ENCODE measurements around the gene ZYX. TPM values are rescaled to one million over a fixed set of nuclear protein-coding genes. Genes with fewer than 3 reads are reported as not detected.

The ZYX gene
- total RNA-seq, 4 donors from 2014 or later: 111 to 389 (median 146) TPM

DNA sequence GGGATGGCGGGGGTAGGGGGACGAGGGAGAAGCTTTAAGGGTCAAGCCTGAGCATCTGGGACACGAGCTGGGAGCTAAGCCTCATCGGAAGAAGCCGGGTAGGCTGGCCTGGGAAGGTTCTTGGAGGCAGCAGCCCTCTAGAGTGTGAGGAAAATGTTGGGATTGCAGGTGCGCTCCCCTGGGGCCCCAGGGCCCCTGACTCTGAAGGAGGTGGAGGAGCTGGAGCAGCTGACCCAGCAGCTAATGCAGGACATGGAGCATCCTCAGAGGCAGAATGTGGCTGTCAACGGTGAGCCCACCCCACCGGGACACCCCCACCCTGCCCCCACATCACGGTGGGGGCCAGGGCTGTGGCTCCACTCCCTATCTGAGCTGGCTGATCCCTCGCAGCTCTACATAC lies 6.9 kb downstream of the ZYX start:
- peaks cover 0 to 44% of the 10 kb centered on the region in 2 donors for H3K36me3 ChIP-seq
- peak overlapping the region in 3 of 4 donors; percentile 99 to 100 (median 99) for H3K27ac ChIP-seq

DNA sequence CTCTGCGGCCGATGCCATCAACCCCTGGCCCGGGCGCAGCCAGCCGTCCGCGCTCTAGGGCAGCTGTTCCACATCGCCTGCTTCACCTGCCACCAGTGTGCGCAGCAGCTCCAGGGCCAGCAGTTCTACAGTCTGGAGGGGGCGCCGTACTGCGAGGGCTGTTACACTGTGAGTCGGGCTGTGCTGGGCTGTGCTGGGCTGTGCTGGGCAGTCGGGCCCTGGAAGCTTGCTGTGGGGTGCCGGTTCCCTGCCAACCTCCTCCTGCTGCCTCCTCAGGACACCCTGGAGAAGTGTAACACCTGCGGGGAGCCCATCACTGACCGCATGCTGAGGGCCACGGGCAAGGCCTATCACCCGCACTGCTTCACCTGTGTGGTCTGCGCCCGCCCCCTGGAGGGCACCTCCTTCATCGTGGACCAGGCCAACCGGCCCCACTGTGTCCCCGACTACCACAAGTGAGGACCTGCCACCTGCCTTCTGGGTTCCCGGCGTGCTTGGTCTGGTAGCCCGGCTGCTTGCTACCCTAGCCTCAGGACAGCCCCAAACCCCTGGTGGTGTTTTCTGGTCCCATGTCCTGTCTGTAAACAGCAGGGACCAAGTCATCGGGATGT lies 7.5 kb downstream of the ZYX start:
- ATAC-seq: no peak
- 62% methylated on average over 7 of the region's 28 CpGs; no CpG with 5 or more reads in 1 of the 2 donors for WGBS, 2 donors (ENCODE audit: low coverage in 1 of 2)
- Histone ChIP-seq H3K9me3 (no peaks in the 10 kb centered on the region), H3K27ac (peak overlapping the region; percentile 1 to 100 (median 99)), H3K4me1 (peaks cover 3 to 100% (median 80%) of the 10 kb centered on the region in 3 donors), H3K27me3 (no peaks in the 10 kb centered on the region), H3K4me3 (no peak overlapping the region), H3K36me3 (peaks cover 0 to 44% of the 10 kb centered on the region in 2 donors)
- TF ChIP-seq POLR2AphosphoS5 (IDR thresholded peaks at IDR 0.05) (peak; percentile 14), POLR2A (IDR thresholded peaks at IDR 0.05) (no peak)

More for the DNA sequence above, 6.9 kb downstream of the ZYX start:
- peaks cover 3 to 100% (median 80%) of the 10 kb centered on the region in 3 donors for H3K4me1 ChIP-seq
- no peaks in the 10 kb centered on the region for H3K27me3 ChIP-seq
- no peaks in the 10 kb centered on the region for H3K9me3 ChIP-seq
- H3K4me3 ChIP-seq: no peak overlapping the region
- ATAC-seq: no peak
- TF ChIP-seq POLR2A (IDR thresholded peaks at IDR 0.05) (no peak), POLR2AphosphoS5 (IDR thresholded peaks at IDR 0.05) (no peak), EP300 (IDR thresholded peaks at IDR 0.05) (no peak)
- TF ChIP-seq, protein P1, sequence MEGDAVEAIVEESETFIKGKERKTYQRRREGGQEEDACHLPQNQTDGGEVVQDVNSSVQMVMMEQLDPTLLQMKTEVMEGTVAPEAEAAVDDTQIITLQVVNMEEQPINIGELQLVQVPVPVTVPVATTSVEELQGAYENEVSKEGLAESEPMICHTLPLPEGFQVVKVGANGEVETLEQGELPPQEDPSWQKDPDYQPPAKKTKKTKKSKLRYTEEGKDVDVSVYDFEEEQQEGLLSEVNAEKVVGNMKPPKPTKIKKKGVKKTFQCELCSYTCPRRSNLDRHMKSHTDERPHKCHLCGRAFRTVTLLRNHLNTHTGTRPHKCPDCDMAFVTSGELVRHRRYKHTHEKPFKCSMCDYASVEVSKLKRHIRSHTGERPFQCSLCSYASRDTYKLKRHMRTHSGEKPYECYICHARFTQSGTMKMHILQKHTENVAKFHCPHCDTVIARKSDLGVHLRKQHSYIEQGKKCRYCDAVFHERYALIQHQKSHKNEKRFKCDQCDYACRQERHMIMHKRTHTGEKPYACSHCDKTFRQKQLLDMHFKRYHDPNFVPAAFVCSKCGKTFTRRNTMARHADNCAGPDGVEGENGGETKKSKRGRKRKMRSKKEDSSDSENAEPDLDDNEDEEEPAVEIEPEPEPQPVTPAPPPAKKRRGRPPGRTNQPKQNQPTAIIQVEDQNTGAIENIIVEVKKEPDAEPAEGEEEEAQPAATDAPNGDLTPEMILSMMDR (IDR thresholded peaks at IDR 0.05): no peak
- 73% methylated on average over 2 of the region's 10 CpGs; no CpG with 5 or more reads in 1 of the 2 donors for WGBS, 2 donors (ENCODE audit: low coverage in 1 of 2)

DNA sequence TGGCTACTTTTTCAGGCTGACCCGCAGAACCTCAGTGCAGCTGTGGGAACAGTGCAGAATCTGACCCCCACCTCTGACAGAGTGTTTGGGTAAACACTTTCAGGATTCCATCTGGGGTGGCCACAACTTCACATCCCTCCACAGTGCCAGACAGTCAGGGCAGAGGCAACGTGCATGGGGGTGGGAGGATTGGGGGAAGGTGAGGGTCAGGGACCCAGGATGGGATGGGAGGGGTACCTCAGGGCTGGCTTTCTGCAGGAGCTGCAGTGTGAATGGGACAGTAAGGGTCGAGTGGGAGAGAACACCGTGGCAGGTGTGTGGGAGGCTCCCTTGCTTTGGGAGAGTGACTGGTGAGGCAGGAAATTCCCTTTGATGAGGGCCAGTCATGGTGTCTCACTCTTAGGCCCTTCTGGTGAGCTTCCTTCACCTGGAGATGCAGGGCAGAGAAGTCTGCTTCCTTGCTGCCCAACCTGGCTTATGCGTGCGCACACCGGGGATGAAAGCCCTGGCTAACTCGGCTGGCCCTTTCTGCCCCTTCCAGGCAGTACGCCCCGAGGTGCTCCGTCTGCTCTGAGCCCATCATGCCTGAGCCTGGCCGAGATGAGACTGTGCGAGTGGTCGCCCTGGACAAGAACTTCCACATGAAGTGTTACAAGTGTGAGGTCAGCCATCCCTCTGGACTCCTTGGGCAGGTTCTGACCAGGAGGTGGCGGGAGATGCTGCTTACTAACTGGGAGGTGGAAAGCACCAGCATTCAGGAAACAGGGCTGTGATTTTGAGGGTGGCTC lies 8.4 kb downstream of the ZYX start:
- Histone ChIP-seq H3K4me3 (no peak overlapping the region), H3K27me3 (no peaks in the 10 kb centered on the region), H3K9me3 (no peaks in the 10 kb centered on the region), H3K27ac (peak overlapping the region in 3 of 4 donors; percentile 99 to 100 (median 99)), H3K4me1 (peaks cover 3 to 93% (median 71%) of the 10 kb centered on the region in 3 donors), H3K36me3 (peaks cover 0 to 44% of the 10 kb centered on the region in 2 donors)
- TF ChIP-seq POLR2AphosphoS5 (IDR thresholded peaks at IDR 0.05) (no peak), EP300 (IDR thresholded peaks at IDR 0.05) (no peak), POLR2A (IDR thresholded peaks at IDR 0.05) (no peak)
- TF ChIP-seq, protein P1 (IDR thresholded peaks at IDR 0.05): no peak
- no peak for ATAC-seq
- WGBS, 2 donors (ENCODE audit: low coverage in 1 of 2): 75% methylated on average over 2 of the region's 15 CpGs; no CpG with 5 or more reads in 1 of the 2 donors

DNA sequence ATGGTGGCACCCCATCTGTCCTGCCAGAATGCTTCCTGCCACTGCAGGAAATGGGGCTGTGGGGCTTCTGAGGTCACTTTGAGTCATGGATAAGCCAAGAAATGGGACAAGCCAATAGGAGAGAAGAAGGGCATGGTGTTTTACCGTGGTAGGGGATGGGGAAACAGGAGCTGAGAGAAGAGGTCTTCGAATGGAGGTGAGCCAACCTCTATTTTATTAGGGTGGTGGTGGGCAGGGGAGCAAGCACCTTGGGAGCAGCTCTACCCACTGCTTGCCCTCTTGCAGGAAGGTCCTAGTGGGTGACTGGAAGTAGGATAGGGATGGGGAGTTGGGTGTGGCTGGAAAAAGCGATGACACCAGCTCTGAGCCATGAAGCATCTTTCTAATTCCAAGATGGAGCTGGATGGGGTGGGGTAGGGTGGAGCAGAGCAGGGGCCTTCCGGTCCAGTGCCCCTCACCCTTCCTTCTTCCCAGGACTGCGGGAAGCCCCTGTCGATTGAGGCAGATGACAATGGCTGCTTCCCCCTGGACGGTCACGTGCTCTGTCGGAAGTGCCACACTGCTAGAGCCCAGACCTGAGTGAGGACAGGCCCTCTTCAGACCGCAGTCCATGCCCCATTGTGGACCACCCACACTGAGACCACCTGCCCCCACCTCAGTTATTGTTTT lies 9.1 kb downstream of the ZYX start:
- 64 to 67% methylated on average over 3 to 6 of the region's 10 CpGs for WGBS, 2 donors (ENCODE audit: low coverage in 1 of 2)
- TF ChIP-seq EP300 (IDR thresholded peaks at IDR 0.05) (no peak), POLR2A (IDR thresholded peaks at IDR 0.05) (no peak), POLR2AphosphoS5 (IDR thresholded peaks at IDR 0.05) (no peak)
- TF ChIP-seq, protein P1 (IDR thresholded peaks at IDR 0.05): no peak
- ATAC-seq: no peak

DNA sequence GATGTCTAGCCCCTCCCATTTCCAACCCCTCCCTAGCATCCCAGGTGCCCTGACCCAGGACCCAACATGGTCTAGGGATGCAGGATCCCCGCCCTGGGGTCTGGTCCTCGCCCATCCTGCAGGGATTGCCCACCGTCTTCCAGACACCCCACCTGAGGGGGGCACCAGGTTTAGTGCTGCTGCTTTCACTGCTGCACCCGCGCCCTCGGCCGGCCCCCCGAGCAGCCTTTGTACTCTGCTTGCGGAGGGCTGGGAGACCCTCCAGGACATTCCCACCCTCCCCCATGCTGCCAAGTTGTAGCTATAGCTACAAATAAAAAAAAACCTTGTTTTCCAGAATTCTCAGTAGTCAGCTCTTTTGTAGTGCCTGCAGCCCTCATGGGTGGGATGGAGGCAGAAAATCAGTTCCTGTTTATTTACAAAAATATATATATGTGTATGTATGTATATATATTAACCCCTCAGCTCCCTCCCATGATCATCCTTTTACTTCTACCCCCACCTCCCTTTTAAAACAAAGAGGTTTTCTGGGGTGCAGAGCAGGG lies 9.7 kb downstream of the ZYX start:
- WGBS, 2 donors (ENCODE audit: low coverage in 1 of 2): 80% methylated on average over 1 of the region's 9 CpGs; no CpG with 5 or more reads in 1 of the 2 donors
- H3K4me1 ChIP-seq: peaks cover 3 to 93% (median 58%) of the 10 kb centered on the region in 3 donors
- peaks cover 0 to 44% of the 10 kb centered on the region in 2 donors for H3K36me3 ChIP-seq
- peak overlapping the region; percentile 60 to 100 (median 99) for H3K27ac ChIP-seq
- TF ChIP-seq POLR2A (IDR thresholded peaks at IDR 0.05): no peak
- TF ChIP-seq, protein P1 (IDR thresholded peaks at IDR 0.05): no peak
- no peaks in the 10 kb centered on the region for H3K27me3 ChIP-seq
- peak overlapping the region in 1 of 2 donors; percentile 11 for H3K4me3 ChIP-seq
- H3K9me3 ChIP-seq: no peaks in the 10 kb centered on the region
- ATAC-seq: no peak

More for the DNA sequence above, 9.1 kb downstream of the ZYX start:
- Histone ChIP-seq H3K4me3 (no peak overlapping the region), H3K27ac (peak overlapping the region in 3 of 4 donors; percentile 99 to 100 (median 99)), H3K36me3 (peaks cover 0 to 44% of the 10 kb centered on the region in 2 donors), H3K27me3 (no peaks in the 10 kb centered on the region), H3K4me1 (peaks cover 3 to 93% (median 64%) of the 10 kb centered on the region in 3 donors), H3K9me3 (no peaks in the 10 kb centered on the region)

Data from gastroesophageal sphincter (tissue), 4 donors.